ENCODE measurements around the gene HDAC4. TPM values are rescaled to one million over a fixed set of nuclear protein-coding genes. Genes with fewer than 3 reads are reported as not detected.

Gene HDAC4
- total RNA-seq, 1 donor from 2014 or later = 39.0 TPM

DNA sequence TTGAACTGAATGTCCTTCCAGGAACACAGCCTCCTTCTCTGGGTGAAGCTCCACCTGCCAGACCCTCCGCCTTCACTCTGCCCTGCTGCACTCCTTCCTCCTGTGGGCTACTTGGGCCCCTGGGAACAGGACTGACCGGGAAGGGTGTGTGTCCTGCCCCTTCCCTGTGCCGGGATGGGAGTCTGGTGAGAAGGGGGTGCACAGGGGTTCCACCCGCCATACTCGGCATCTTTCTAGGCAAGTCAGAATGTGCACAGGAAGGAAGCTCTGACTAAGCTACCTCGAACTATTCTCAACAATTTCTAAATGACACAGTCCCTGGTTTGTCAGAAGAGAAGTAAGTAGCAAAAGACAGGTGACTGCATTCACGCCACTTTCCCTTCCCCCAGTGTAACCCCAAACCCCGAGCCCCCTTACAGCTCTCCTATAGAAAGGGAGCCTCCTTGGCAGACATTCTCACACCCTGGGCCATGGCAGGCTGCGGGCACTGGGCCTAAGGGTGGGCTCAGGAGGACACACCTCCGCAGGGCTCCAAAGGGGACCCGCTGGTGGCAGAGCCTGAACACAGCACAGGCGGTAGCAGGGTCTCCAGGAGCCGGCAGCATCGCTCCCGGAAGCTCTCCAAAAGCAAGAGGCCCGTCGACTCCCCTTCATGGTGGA is 184.1 kb downstream of the HDAC4 start:
- no peak for DNase-seq (ENCODE audit: extremely low spot score, unreplicated experiment)
- H3K4me1 Mint-ChIP-seq (ENCODE audit: unreplicated experiment) = peaks cover 32% of the 10 kb centered on the region
- TF ChIP-seq, protein P1, sequence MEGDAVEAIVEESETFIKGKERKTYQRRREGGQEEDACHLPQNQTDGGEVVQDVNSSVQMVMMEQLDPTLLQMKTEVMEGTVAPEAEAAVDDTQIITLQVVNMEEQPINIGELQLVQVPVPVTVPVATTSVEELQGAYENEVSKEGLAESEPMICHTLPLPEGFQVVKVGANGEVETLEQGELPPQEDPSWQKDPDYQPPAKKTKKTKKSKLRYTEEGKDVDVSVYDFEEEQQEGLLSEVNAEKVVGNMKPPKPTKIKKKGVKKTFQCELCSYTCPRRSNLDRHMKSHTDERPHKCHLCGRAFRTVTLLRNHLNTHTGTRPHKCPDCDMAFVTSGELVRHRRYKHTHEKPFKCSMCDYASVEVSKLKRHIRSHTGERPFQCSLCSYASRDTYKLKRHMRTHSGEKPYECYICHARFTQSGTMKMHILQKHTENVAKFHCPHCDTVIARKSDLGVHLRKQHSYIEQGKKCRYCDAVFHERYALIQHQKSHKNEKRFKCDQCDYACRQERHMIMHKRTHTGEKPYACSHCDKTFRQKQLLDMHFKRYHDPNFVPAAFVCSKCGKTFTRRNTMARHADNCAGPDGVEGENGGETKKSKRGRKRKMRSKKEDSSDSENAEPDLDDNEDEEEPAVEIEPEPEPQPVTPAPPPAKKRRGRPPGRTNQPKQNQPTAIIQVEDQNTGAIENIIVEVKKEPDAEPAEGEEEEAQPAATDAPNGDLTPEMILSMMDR (conservative IDR thresholded peaks at IDR 0.05) = no peak
- H3K27ac Mint-ChIP-seq = no peak overlapping the region
- no peaks in the 10 kb centered on the region for H3K27me3 Mint-ChIP-seq
- H3K36me3 Mint-ChIP-seq = no peaks in the 10 kb centered on the region
- no peaks in the 10 kb centered on the region for H3K9me3 Mint-ChIP-seq
- no peak overlapping the region for H3K4me3 Mint-ChIP-seq

DNA sequence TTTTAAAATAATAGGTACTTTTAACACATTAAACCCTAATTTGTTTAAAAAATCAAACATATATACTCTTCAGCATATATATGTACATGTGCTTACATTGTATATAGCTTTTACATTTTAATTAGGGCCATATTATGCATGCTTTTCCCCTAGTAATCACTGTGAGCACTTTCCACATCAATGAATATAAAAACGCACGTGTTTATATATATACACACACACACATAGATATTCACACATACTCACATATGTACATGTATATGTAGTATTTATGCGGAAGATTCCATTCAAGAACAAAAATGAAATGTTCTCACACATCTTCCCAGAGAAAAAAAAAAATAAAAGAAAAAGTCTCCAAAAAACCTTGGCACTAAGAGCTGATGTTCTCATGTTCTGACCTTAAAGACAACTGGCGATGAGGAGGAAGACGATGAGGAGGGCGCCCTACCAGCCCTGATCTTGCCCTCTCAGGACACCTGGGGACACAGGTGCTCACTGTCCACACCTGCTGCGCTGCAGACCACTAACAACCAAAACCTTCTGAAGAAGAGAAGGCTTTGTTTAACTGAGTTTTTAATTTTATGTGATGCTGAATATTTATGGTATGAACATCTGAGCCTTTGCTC is 184.7 kb downstream of the HDAC4 start:
- DNase-seq (ENCODE audit: extremely low spot score, unreplicated experiment) = no peak
- Mint-ChIP-seq H3K9me3 (no peaks in the 10 kb centered on the region), H3K4me3 (no peak overlapping the region), H3K27ac (no peak overlapping the region), H3K4me1 (ENCODE audit: unreplicated experiment) (peaks cover 38% of the 10 kb centered on the region), H3K27me3 (no peaks in the 10 kb centered on the region), H3K36me3 (no peaks in the 10 kb centered on the region)
- TF ChIP-seq, protein P1 (conservative IDR thresholded peaks at IDR 0.05) = no peak

GRCh38 chr2:239215136-239215925 is 185.5 kb downstream of the HDAC4 start:
- H3K4me3 Mint-ChIP-seq = no peak overlapping the region
- no peak for DNase-seq (ENCODE audit: extremely low spot score, unreplicated experiment)
- peak overlapping the region; percentile 26 for H3K27ac Mint-ChIP-seq
- H3K27me3 Mint-ChIP-seq = no peaks in the 10 kb centered on the region
- H3K4me1 Mint-ChIP-seq (ENCODE audit: unreplicated experiment) = peaks cover 38% of the 10 kb centered on the region
- no peaks in the 10 kb centered on the region for H3K9me3 Mint-ChIP-seq
- TF ChIP-seq, protein P1 (conservative IDR thresholded peaks at IDR 0.05) = no peak
- no peaks in the 10 kb centered on the region for H3K36me3 Mint-ChIP-seq

DNA sequence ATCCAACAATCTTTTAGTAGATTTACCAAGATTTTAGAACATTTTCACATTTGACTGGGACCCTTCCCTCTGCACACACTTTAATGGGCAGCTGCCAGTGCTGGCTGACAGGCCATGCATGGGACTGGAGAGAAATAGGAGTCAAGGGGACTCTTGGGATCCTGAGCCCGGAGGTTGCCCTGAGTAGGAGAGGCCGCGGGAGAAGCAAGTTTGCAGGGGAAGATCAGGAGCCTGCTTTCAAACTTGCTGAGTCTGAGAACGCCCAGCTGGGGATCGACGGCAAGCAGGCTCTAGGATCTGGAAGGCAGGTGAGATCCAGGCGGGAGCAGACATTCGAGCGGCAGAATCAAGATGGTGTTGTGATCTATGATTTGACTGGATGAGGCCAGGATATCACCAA is 186.1 kb downstream of the HDAC4 start:
- Mint-ChIP-seq H3K4me1 (ENCODE audit: unreplicated experiment) (peaks cover 44% of the 10 kb centered on the region), H3K27ac (peak overlapping the region; percentile 11), H3K36me3 (no peaks in the 10 kb centered on the region), H3K27me3 (no peaks in the 10 kb centered on the region), H3K9me3 (no peaks in the 10 kb centered on the region), H3K4me3 (no peak overlapping the region)
- TF ChIP-seq, protein P1 (conservative IDR thresholded peaks at IDR 0.05) = no peak
- no peak for DNase-seq (ENCODE audit: extremely low spot score, unreplicated experiment)

- no peak for DNase-seq (ENCODE audit: extremely low spot score, unreplicated experiment)
- TF ChIP-seq, protein P1 (conservative IDR thresholded peaks at IDR 0.05) = no peak
- no peak overlapping the region for H3K4me3 Mint-ChIP-seq
- peaks cover 47% of the 10 kb centered on the region for H3K4me1 Mint-ChIP-seq (ENCODE audit: unreplicated experiment)
- H3K9me3 Mint-ChIP-seq = no peaks in the 10 kb centered on the region
- H3K27me3 Mint-ChIP-seq = no peaks in the 10 kb centered on the region
- no peaks in the 10 kb centered on the region for H3K36me3 Mint-ChIP-seq
- H3K27ac Mint-ChIP-seq = peak overlapping the region; percentile 11
Measured at GRCh38 chr2:239213643-239214101, 187.1 kb downstream of the HDAC4 start.

Data from type B pancreatic cell (in vitro differentiated cells).